GM18867 (cell line): Measurements from ENCODE around the gene ZNHIT6.

Source experiments
- ATAC-seq: cut with Tn5 transposase; IDR thresholded peaks from one replicate; pipeline ENCODE4 v1.9.1; 2021; ENCODE audit warnings: mild to moderate bottlenecking, moderate library complexity; ENCODE audit not compliant: unreplicated experiment

ZNHIT6 gene

GRCh38 chr1:85599681-85600080, 108.6 kb downstream of the ZNHIT6 start:
- ATAC-seq, result no peak
